T-cell (primary cell): ENCODE data around the gene C5orf63. TPM values are rescaled to one million over a fixed set of nuclear protein-coding genes. Genes with fewer than 3 reads are reported as not detected.

ENCODE experiments used
- ATAC-seq, 4 experiments: fragments of 200-7000 bp in 3 of 4; fragments of 150-1000 bp in 1 of 4; cut with Tn5 transposase; replicated peaks in 1 of 4; 1 replicate in 3 of 4; 2 replicates in 1 of 4; pipeline ENCODE4 v1.10.0; 2021; ENCODE audit warnings: moderate library complexity in 3 of 4, mild to moderate bottlenecking in 2 of 4, moderate number of reproducible peaks in 1 of 4
- CTCF ChIA-PET, 2 donors: fragments of 300-600 bp; sonication (Branson Sonifier 250); formaldehyde crosslinking; loops; one replicate each; lab custom pipeline; 2022; ENCODE audit warnings: antibody characterized with exemption in 2 of 2; lab: Charles Lee
- POLR2A ChIA-PET, 2 donors: fragments of 300-600 bp; sonication (Branson Sonifier 250); formaldehyde crosslinking; loops; one replicate each; lab custom pipeline; 2022; ENCODE audit warnings: antibody characterized with exemption in 2 of 2; lab: Charles Lee
- DNase-seq, 35 experiments: peaks; one replicate each; pipeline versions ENCODE4 v3.0.0 to v3.0.0-alpha.2; 2013 to 2023
- H3K27ac ChIP-seq: one replicate; pipeline ENCODE4 v1.5.1; 2013; ENCODE audit warnings: low read length
- H3K27me3 ChIP-seq, 2 experiments: replicated peaks in 1 of 2; 1 replicate in 1 of 2; 2 replicates in 1 of 2; pipeline versions ENCODE4 v1.6.1 to v1.7.0; 2013; ENCODE audit warnings: low read length in 1 of 2, mixed read lengths in 1 of 2; ENCODE audit not compliant: control insufficient read depth in 2 of 2, insufficient read depth in 2 of 2; ENCODE audit errors: extremely low read depth in 1 of 2
- H3K36me3 ChIP-seq, 2 donors: 1 replicate in 1 of 2; 2 replicates in 1 of 2; pipeline versions ENCODE4 v1.6.1 to v1.7.0; 2013; ENCODE audit warnings: low read length in 1 of 2; ENCODE audit not compliant: control insufficient read depth in 2 of 2, insufficient read depth in 1 of 2; ENCODE audit errors: extremely low read depth in 1 of 2
- H3K4me1 ChIP-seq, 2 experiments: 1 replicate in 1 of 2; 2 replicates in 1 of 2; pipeline versions ENCODE4 v1.6.1 to v1.7.0; 2013; ENCODE audit warnings: low read length in 2 of 2, mixed read lengths in 1 of 2; ENCODE audit not compliant: insufficient read depth in 2 of 2, control insufficient read depth in 1 of 2; ENCODE audit errors: extremely low read depth in 1 of 2
- H3K4me3 ChIP-seq, 2 donors: 1 replicate in 1 of 2; 2 replicates in 1 of 2; pipeline versions ENCODE4 v1.5.1 to v1.7.0; 2013; ENCODE audit warnings: mild to moderate bottlenecking in 2 of 2, low read length in 1 of 2, moderate library complexity in 1 of 2; ENCODE audit not compliant: control insufficient read depth in 1 of 2; ENCODE audit errors: extremely low read depth in 1 of 2
- H3K9me3 ChIP-seq: 2 replicates; pipeline ENCODE4 v1.7.0; 2013
- H3K27ac Mint-ChIP-seq, 2 donors: one replicate each; pipeline ENCODE4 v1.8.0; 2020 to 2021; ENCODE audit warnings: mild to moderate bottlenecking in 2 of 2, mixed read lengths in 2 of 2
- H3K27me3 Mint-ChIP-seq, 2 donors: one replicate each; pipeline ENCODE4 v1.8.0; 2021 to 2022; ENCODE audit warnings: mixed read lengths in 2 of 2
- H3K36me3 Mint-ChIP-seq: one replicate; pipeline ENCODE4 v1.8.0; 2021; ENCODE audit warnings: mixed read lengths
- H3K4me1 Mint-ChIP-seq, 3 donors: one replicate each; pipeline ENCODE4 v1.8.0; 2020 to 2022; ENCODE audit warnings: mixed read lengths in 3 of 3, mild to moderate bottlenecking in 1 of 3
- H3K4me3 Mint-ChIP-seq, 3 donors: one replicate each; pipeline ENCODE4 v1.8.0; 2020 to 2022; ENCODE audit warnings: mild to moderate bottlenecking in 3 of 3, mixed read lengths in 3 of 3, moderate library complexity in 3 of 3
- H3K9me3 Mint-ChIP-seq, 3 donors: one replicate each; pipeline ENCODE4 v1.8.0; 2020 to 2022; ENCODE audit warnings: mixed read lengths in 3 of 3
- WGBS: methylation state at CpG from one replicate; pipeline ENCODE4 v1.1.5; 2013; ENCODE audit warnings: missing lambda C conversion rate; ENCODE audit not compliant: insufficient coverage; 5-methylcytosine and 5-hydroxymethylcytosine counted together
- total RNA-seq, 35 experiments: library from RNA in 6 of 35; stranded (reverse) in 6 of 35; fragments of 120-200 nt in 1 of 35; gene quantifications; one replicate each; pipeline versions ENCODE4 v1.2.1 to v1.2.4 and lab custom pipeline; 2013 to 2026

Gene C5orf63
- total RNA-seq, 5 donors from 2014 or later (not counting 1 experiment from before 2014, with no cell fraction given): 7.4 to 13.5 (median 11.5) TPM

DNA sequence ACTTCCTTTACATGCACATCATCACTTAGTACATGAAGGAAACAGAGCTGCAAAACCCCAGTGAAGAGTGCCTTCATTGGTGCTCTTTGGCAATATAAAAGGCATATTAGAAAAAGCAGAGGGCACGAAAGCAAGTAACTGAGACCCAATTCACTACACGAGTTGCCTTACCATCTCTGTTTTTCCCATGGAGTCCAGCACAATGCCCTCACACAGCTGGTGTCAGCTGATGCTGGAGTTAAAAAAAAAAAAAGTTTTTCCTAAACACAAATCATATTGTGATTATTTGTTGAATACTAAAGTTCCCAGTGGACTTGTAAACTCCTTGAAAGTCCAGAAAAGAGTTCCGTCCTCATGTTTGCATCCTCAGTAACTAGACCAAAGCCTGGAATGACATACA, 68.6 kb downstream of the C5orf63 start:
- peaks cover 0 to 5% (median 0%) of the 10 kb centered on the region in 3 donors for H3K9me3 Mint-ChIP-seq
- DNase-seq (no peak), ATAC-seq (no peak)
- CTCF ChIA-PET: no interaction called here
- H3K27me3 Mint-ChIP-seq: no peaks in the 10 kb centered on the region
- H3K36me3 Mint-ChIP-seq: peaks cover 4% of the 10 kb centered on the region
- Histone ChIP-seq H3K36me3 (no peaks in the 10 kb centered on the region), H3K27ac (no peak overlapping the region), H3K27me3 (no peaks in the 10 kb centered on the region), H3K4me1 (peaks cover 0 to 2% of the 10 kb centered on the region in 2 experiments), H3K4me3 (no peak overlapping the region), H3K9me3 (no peaks in the 10 kb centered on the region)
- 100% methylated on average over 1 of the region's 3 CpGs for WGBS
- no peak overlapping the region for H3K4me3 Mint-ChIP-seq
- no peak overlapping the region for H3K27ac Mint-ChIP-seq
- POLR2A ChIA-PET: no interaction called here
- H3K4me1 Mint-ChIP-seq: peaks cover 4 to 9% (median 4%) of the 10 kb centered on the region in 3 donors

DNA sequence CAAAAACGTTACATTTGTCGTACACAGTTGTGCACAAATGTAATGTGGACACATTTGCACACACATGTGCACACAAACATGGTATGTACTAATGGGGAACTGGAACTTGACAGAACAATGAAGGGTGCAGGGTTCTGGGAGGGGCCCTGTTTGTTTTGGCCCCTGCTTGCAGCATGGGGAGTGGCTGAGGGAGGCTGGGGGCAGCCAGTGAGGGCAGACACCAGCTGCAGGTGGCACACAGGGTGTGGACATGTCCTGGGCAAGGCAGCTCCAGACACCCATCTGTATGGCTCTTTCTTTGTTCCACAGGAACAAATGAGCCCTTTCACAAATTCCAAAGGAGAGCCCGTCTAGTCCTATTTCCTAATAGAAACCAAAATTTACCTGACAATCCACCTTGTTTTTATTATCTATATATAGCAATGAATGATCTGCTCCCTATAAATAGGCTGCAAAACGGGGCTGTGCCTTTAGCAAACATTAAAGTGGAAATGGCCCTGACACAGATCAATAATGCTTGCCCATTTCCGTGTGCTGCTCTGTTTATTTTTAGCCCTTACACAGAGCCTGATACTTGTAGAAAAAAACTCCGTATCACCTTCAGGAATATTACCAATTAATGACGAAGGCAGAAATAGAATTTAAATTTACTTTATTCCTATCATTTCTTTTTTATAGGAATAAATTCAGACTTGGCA, 69.4 kb downstream of the C5orf63 start:
- ATAC-seq: no peak
- Histone ChIP-seq H3K9me3 (no peaks in the 10 kb centered on the region), H3K4me1 (peaks cover 0 to 2% of the 10 kb centered on the region in 2 experiments), H3K27ac (no peak overlapping the region), H3K36me3 (no peaks in the 10 kb centered on the region), H3K27me3 (peaks cover 0 to 4% of the 10 kb centered on the region in 2 experiments), H3K4me3 (no peak overlapping the region)
- H3K4me3 Mint-ChIP-seq: no peak overlapping the region
- peaks cover 0 to 5% (median 0%) of the 10 kb centered on the region in 3 donors for H3K9me3 Mint-ChIP-seq
- no peak overlapping the region for H3K27ac Mint-ChIP-seq
- no peak for DNase-seq
- H3K4me1 Mint-ChIP-seq: peaks cover 4 to 5% (median 4%) of the 10 kb centered on the region in 3 donors
- WGBS: 92% methylated on average over 2 of the region's 7 CpGs
- POLR2A ChIA-PET: no interaction called here
- CTCF ChIA-PET: no interaction called here
- peaks cover 7% of the 10 kb centered on the region for H3K36me3 Mint-ChIP-seq
- H3K27me3 Mint-ChIP-seq: no peaks in the 10 kb centered on the region

GRCh38 chr5:127002390-127002789, 70.9 kb downstream of the C5orf63 start:
- no peak overlapping the region for H3K27ac ChIP-seq
- Mint-ChIP-seq H3K36me3 (peaks cover 7% of the 10 kb centered on the region), H3K27ac (no peak overlapping the region), H3K4me1 (peaks cover 4 to 11% (median 8%) of the 10 kb centered on the region in 3 donors), H3K4me3 (no peak overlapping the region), H3K27me3 (no peaks in the 10 kb centered on the region), H3K9me3 (peaks cover 0 to 5% (median 0%) of the 10 kb centered on the region in 3 donors)
- H3K27me3 ChIP-seq: peaks cover 0 to 4% of the 10 kb centered on the region in 2 experiments
- H3K36me3 ChIP-seq: no peaks in the 10 kb centered on the region
- no peak for DNase-seq
- POLR2A ChIA-PET: no interaction called here
- WGBS: 96% methylated on average over 2 of the region's 3 CpGs
- no peaks in the 10 kb centered on the region for H3K4me1 ChIP-seq
- CTCF ChIA-PET: no interaction called here
- no peak overlapping the region for H3K4me3 ChIP-seq
- ATAC-seq: no peak
- no peaks in the 10 kb centered on the region for H3K9me3 ChIP-seq

- Mint-ChIP-seq H3K27ac (no peak overlapping the region), H3K4me1 (peaks cover 1 to 11% (median 4%) of the 10 kb centered on the region in 3 donors), H3K36me3 (peaks cover 7% of the 10 kb centered on the region), H3K9me3 (peaks cover 0 to 5% (median 0%) of the 10 kb centered on the region in 3 donors), H3K4me3 (no peak overlapping the region), H3K27me3 (peaks cover 0 to 1% of the 10 kb centered on the region in 2 donors)
- peaks cover 0 to 4% of the 10 kb centered on the region in 2 experiments for H3K27me3 ChIP-seq
- DNase-seq (no peak), ATAC-seq (no peak)
- H3K9me3 ChIP-seq: no peaks in the 10 kb centered on the region
- no peak overlapping the region for H3K27ac ChIP-seq
- H3K4me1 ChIP-seq: no peaks in the 10 kb centered on the region
- CTCF ChIA-PET: no interaction called here
- POLR2A ChIA-PET: no interaction called here
- no CpG with 5 or more reads among the region's 4 CpGs for WGBS
- no peaks in the 10 kb centered on the region for H3K36me3 ChIP-seq
- no peak overlapping the region for H3K4me3 ChIP-seq
These were observed 71.5 kb downstream of the C5orf63 start for GRCh38 chr5:127001621-127002296.

Other genes starting within 250 kb of the C5orf63 start
- 1 to 10 TPM; 5.6 to 9.9 (median 7.6) TPM for gene MARCHF3, start 42.9 kb downstream of the C5orf63 start, total RNA-seq
- gene MEGF10, start 217.3 kb upstream of the C5orf63 start, total RNA-seq: under 1 TPM in 3 of 5 donors, not detected in 2; 0.06 to 0.89 (median 0.47) TPM